HepG2 (cell line): Measurements from ENCODE around the gene THOC7. TPM values are rescaled to one million over a fixed set of nuclear protein-coding genes. Genes with fewer than 3 reads are reported as not detected.

Source experiments
- FOXO1 ChIP-seq: sonication (generic); formaldehyde crosslinking; IDR thresholded peaks from 2 replicates; pipeline ENCODE4 v1.4.0; 2020; ENCODE audit warnings: missing genetic modification reagents
- GZF1 ChIP-seq: sonication (generic); formaldehyde crosslinking; IDR thresholded peaks from 2 replicates; pipeline ENCODE4 v1.5.1; 2020; ENCODE audit warnings: mild to moderate bottlenecking, missing genetic modification reagents
- MBNL3 ChIP-seq: fragments of 250-450 bp; sonication (Bioruptor Pico); conservative IDR thresholded peaks from 2 replicates; pipeline ENCODE4 v1.8.0; 2022; ENCODE audit warnings: mild to moderate bottlenecking, inconsistent platforms
- NKX3-1 ChIP-seq: sonication (generic); formaldehyde crosslinking; IDR thresholded peaks from 2 replicates; pipeline ENCODE4 v1.5.0; 2020; ENCODE audit warnings: missing genetic modification reagents
- ZBTB20 ChIP-seq: sonication (generic); formaldehyde crosslinking; IDR thresholded peaks from 2 replicates; pipeline ENCODE4 v1.8.1; 2023; ENCODE audit warnings: missing genetic modification reagents, low read depth, mild to moderate bottlenecking, borderline replicate concordance
- ZGPAT ChIP-seq: IDR thresholded peaks from 2 replicates; pipeline ENCODE4 v1.6.1; 2016; ENCODE audit warnings: mild to moderate bottlenecking
- ZNF530 ChIP-seq: sonication (generic); formaldehyde crosslinking; IDR thresholded peaks from 2 replicates; pipeline ENCODE4 v1.5.0; 2020; ENCODE audit warnings: low read depth, mild to moderate bottlenecking, missing genetic modification reagents
- ZNF552 ChIP-seq: sonication (generic); formaldehyde crosslinking; IDR thresholded peaks from 2 replicates; pipeline ENCODE4 v1.9.0; 2022; ENCODE audit warnings: missing genetic modification reagents, mild to moderate bottlenecking, borderline replicate concordance
- ZNF670 ChIP-seq: sonication (generic); formaldehyde crosslinking; IDR thresholded peaks from 2 replicates; pipeline ENCODE4 v1.8.0; 2022; ENCODE audit warnings: mild to moderate bottlenecking, missing genetic modification reagents, borderline replicate concordance
- ZNF776 ChIP-seq: sonication (generic); formaldehyde crosslinking; IDR thresholded peaks from 2 replicates; pipeline ENCODE4 v1.4.0; 2020; ENCODE audit warnings: mild to moderate bottlenecking, missing genetic modification reagents
- polyA plus RNA-seq, 8 experiments: library from polyadenylated mRNA; depleted of rRNA in 3 of 8; stranded (reverse) in 7 of 8; unstranded in 1 of 8; fragments of >200 nt; fragmentation: Illumina TruSeq in 4 of 8; extraction: Trizol in 4 of 8; gene quantifications; 2 replicates each; pipeline versions ENCODE4 v1.2.1 to v1.2.3, GENCODE V29; 2011 to 2016; ENCODE audit warnings: low read depth in 4 of 8, missing spikeins in 1 of 8, mixed read lengths in 1 of 8; ENCODE audit not compliant: insufficient read depth in 1 of 8
- total RNA-seq, 5 experiments: library from RNA; depleted of rRNA; stranded (reverse); fragments of >200 nt; fragmentation: Illumina TruSeq; extraction: Trizol; gene quantifications; 2 replicates each; pipeline ENCODE4 v1.2.3, GENCODE V29; 2016; ENCODE audit warnings: low read depth in 1 of 5
- TF ChIP-seq, protein P1 (sequence below): sonication (generic); formaldehyde crosslinking; IDR thresholded peaks from 2 replicates; pipeline ENCODE4 v1.8.1; 2023; ENCODE audit warnings: missing genetic modification reagents, inconsistent platforms, borderline replicate concordance
- TF ChIP-seq, protein P2 (sequence below): IDR thresholded peaks from 2 replicates; pipeline ENCODE4 v1.6.1; 2012; ENCODE audit warnings: low read length, improper control_type of control experiment
- TF ChIP-seq, protein P3 (sequence below): sonication (generic); formaldehyde crosslinking; IDR thresholded peaks from 2 replicates; pipeline ENCODE4 v1.4.0; 2020; ENCODE audit warnings: missing genetic modification reagents, borderline replicate concordance
- TF ChIP-seq, protein P4 (sequence below): sonication (generic); formaldehyde crosslinking; IDR thresholded peaks from 2 replicates; pipeline ENCODE4 v1.4.0; 2020; ENCODE audit warnings: missing genetic modification reagents

Gene THOC7
- total and polyA plus RNA-seq, 2 of the 13 experiments (the other 11 are each of a cell fraction or from before 2014, with no cell fraction given): 32.8 to 63.5 TPM

GRCh38 chr3:63863150-63864007 lies at the start of gene THOC7, which contains the start of gene ATXN7 (continued):
- TF ChIP-seq, protein P1, sequence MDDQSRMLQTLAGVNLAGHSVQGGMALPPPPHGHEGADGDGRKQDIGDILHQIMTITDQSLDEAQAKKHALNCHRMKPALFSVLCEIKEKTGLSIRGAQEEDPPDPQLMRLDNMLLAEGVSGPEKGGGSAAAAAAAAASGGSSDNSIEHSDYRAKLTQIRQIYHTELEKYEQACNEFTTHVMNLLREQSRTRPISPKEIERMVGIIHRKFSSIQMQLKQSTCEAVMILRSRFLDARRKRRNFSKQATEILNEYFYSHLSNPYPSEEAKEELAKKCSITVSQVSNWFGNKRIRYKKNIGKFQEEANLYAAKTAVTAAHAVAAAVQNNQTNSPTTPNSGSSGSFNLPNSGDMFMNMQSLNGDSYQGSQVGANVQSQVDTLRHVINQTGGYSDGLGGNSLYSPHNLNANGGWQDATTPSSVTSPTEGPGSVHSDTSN (CRISPR knock-in tag): no peak
- TF ChIP-seq MBNL3 (no peak), ZNF530 (CRISPR knock-in tag) (no peak), FOXO1 (CRISPR knock-in tag) (peak; percentile 4; the same call in 1 of the 2 replicates), ZGPAT (CRISPR knock-in tag) (peak; percentile 47), NKX3-1 (CRISPR knock-in tag) (no peak), ZNF776 (no peak), GZF1 (CRISPR knock-in tag) (no peak), ZBTB20 (peak; percentile 38; the same call in 1 of the 2 replicates), ZNF552 (no peak), ZNF670 (CRISPR knock-in tag) (no peak)
- TF ChIP-seq, protein P2, sequence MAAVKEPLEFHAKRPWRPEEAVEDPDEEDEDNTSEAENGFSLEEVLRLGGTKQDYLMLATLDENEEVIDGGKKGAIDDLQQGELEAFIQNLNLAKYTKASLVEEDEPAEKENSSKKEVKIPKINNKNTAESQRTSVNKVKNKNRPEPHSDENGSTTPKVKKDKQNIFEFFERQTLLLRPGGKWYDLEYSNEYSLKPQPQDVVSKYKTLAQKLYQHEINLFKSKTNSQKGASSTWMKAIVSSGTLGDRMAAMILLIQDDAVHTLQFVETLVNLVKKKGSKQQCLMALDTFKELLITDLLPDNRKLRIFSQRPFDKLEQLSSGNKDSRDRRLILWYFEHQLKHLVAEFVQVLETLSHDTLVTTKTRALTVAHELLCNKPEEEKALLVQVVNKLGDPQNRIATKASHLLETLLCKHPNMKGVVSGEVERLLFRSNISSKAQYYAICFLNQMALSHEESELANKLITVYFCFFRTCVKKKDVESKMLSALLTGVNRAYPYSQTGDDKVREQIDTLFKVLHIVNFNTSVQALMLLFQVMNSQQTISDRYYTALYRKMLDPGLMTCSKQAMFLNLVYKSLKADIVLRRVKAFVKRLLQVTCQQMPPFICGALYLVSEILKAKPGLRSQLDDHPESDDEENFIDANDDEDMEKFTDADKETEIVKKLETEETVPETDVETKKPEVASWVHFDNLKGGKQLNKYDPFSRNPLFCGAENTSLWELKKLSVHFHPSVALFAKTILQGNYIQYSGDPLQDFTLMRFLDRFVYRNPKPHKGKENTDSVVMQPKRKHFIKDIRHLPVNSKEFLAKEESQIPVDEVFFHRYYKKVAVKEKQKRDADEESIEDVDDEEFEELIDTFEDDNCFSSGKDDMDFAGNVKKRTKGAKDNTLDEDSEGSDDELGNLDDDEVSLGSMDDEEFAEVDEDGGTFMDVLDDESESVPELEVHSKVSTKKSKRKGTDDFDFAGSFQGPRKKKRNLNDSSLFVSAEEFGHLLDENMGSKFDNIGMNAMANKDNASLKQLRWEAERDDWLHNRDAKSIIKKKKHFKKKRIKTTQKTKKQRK: no peak
- TF ChIP-seq, protein P3, sequence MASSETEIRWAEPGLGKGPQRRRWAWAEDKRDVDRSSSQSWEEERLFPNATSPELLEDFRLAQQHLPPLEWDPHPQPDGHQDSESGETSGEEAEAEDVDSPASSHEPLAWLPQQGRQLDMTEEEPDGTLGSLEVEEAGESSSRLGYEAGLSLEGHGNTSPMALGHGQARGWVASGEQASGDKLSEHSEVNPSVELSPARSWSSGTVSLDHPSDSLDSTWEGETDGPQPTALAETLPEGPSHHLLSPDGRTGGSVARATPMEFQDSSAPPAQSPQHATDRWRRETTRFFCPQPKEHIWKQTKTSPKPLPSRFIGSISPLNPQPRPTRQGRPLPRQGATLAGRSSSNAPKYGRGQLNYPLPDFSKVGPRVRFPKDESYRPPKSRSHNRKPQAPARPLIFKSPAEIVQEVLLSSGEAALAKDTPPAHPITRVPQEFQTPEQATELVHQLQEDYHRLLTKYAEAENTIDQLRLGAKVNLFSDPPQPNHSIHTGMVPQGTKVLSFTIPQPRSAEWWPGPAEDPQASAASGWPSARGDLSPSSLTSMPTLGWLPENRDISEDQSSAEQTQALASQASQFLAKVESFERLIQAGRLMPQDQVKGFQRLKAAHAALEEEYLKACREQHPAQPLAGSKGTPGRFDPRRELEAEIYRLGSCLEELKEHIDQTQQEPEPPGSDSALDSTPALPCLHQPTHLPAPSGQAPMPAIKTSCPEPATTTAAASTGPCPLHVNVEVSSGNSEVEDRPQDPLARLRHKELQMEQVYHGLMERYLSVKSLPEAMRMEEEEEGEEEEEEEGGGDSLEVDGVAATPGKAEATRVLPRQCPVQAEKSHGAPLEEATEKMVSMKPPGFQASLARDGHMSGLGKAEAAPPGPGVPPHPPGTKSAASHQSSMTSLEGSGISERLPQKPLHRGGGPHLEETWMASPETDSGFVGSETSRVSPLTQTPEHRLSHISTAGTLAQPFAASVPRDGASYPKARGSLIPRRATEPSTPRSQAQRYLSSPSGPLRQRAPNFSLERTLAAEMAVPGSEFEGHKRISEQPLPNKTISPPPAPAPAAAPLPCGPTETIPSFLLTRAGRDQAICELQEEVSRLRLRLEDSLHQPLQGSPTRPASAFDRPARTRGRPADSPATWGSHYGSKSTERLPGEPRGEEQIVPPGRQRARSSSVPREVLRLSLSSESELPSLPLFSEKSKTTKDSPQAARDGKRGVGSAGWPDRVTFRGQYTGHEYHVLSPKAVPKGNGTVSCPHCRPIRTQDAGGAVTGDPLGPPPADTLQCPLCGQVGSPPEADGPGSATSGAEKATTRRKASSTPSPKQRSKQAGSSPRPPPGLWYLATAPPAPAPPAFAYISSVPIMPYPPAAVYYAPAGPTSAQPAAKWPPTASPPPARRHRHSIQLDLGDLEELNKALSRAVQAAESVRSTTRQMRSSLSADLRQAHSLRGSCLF (CRISPR knock-in tag): no peak
- TF ChIP-seq, protein P4, sequence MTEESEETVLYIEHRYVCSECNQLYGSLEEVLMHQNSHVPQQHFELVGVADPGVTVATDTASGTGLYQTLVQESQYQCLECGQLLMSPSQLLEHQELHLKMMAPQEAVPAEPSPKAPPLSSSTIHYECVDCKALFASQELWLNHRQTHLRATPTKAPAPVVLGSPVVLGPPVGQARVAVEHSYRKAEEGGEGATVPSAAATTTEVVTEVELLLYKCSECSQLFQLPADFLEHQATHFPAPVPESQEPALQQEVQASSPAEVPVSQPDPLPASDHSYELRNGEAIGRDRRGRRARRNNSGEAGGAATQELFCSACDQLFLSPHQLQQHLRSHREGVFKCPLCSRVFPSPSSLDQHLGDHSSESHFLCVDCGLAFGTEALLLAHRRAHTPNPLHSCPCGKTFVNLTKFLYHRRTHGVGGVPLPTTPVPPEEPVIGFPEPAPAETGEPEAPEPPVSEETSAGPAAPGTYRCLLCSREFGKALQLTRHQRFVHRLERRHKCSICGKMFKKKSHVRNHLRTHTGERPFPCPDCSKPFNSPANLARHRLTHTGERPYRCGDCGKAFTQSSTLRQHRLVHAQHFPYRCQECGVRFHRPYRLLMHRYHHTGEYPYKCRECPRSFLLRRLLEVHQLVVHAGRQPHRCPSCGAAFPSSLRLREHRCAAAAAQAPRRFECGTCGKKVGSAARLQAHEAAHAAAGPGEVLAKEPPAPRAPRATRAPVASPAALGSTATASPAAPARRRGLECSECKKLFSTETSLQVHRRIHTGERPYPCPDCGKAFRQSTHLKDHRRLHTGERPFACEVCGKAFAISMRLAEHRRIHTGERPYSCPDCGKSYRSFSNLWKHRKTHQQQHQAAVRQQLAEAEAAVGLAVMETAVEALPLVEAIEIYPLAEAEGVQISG (CRISPR knock-in tag): peak; percentile 38; the same call in 1 of the 2 replicates
